Activated CD4-positive, CD25-positive, alpha-beta regulatory T cell (primary cell): Measurements from ENCODE around the gene MECP2.

Source experiments
- DNase-seq, 4 experiments: peaks; one replicate each; lab custom pipeline; 2025; lab: John Stamatoyannopoulos, UW

MECP2 gene

DNA sequence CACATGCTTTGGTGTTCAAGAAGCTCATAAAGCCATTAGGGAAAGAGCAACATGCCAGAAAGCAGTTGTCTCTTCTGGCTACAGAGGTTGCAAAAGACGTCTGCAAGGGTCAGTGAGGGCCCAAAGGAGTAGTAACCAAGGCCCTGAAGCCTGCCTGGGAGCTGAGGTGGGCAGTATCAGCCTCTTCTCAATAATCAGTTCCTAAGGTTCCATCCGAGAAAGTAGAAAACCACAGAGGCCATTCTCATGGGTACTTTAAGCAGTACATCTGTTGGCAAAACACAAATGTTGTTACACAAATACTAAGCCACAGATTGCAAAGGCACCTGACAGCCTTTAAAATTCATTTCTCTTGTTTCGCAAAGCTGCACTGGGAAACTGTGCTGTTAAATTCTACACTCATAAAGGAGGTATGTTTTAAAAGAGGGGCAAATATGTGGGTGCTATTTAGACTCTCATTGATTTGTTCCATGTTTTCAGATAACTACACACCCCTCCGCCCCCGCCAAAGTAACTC is 37.7 kb downstream of the MECP2 start:
- DNase-seq, result no peak

DNA sequence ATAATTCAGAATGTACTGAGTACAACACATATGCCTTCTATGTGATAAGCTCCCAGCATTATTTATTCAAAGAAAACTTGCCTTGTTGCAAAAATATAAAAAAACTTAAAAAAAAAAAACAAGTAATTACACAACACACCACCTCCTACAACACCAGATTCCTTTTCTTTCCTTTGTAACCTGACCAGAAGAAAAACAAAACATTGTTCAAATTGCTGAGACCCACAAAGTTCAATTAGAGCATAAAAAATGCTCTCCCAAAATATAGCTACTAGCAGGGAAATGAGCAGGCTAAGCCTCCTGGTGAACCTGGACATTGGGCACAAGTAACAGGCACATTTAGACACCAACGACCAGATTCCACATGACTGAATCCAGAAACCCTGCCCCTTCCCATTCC is 38.3 kb downstream of the MECP2 start:
- no peak for DNase-seq

DNA sequence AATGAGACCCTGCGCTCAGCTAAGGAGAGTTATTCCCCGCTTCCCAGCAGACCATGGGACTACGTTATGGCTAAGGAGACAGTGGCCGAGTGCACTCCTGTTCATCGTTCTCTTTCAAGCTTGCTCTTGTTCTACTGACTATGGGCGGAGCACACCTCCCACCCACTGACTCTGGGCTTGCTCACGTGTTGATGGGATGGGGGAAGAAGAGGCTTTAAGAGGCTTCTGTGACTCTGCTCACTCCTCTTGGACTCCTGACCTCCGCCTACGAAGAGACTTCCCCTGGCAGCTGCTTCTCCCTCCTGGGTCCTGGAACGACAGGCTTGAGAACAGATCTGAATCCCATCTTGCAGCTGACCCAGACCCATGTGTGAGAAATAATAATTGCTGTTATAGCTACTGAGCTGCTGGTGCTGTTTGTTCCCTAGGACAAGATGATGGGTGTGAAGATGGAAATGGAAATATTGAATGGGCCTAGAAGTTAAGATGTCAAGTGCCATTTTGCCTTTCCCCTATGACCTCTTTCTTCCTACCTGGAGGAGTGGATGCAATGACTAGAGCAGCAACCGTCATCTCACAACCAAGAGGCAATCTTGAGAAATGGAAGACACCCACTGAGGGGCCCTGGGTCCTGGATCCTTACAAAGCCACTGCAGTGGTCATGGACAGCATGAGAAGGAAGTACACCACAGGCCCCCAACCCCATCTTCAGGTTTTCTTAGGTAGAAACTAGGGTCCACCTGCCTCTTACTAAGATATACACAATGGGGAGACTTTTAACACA is 39.1 kb downstream of the MECP2 start:
- no peak for DNase-seq

DNA sequence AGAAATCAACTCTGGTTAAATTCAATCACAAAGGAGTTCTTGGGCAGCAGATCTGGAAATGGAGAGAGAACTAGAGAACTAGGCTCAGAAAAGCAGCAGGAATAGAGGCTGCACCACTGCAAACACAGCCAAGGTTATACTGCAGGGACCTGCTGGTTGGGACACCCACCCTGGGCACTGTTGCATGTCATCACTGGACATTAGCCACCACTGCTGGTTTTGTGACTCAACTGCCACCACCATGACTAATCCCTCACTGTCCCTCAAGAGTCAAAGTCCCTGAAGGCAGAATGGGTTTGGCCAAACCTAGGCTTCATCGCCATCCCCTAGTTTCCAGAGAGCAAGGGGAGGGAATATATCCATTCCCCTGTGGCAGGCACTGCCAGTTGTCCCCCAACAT is 39.7 kb downstream of the MECP2 start:
- DNase-seq, result no peak

DNA sequence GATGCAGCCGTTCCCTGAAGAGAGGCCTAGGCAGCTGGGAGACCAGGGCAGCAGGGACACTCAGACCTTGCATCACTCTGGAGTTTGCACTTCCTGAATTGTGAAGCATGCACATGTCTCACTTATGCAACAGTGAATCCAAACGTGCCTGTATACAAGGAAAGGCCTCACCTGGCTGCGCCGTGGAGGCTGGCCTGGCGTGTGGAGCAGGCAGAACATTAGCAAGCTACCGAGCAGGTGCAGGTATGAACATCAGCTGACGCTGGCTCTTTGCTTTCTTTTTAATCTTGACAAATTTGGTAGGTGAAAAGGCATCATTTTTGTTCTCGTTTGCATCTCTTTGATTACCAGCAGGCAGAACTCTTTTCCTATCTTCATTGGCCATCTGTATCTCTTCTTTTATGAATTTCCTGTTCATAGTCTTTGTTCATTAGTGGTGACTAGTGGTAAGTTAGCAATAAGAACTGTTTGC is 40.7 kb downstream of the MECP2 start:
- no peak for DNase-seq

DNA sequence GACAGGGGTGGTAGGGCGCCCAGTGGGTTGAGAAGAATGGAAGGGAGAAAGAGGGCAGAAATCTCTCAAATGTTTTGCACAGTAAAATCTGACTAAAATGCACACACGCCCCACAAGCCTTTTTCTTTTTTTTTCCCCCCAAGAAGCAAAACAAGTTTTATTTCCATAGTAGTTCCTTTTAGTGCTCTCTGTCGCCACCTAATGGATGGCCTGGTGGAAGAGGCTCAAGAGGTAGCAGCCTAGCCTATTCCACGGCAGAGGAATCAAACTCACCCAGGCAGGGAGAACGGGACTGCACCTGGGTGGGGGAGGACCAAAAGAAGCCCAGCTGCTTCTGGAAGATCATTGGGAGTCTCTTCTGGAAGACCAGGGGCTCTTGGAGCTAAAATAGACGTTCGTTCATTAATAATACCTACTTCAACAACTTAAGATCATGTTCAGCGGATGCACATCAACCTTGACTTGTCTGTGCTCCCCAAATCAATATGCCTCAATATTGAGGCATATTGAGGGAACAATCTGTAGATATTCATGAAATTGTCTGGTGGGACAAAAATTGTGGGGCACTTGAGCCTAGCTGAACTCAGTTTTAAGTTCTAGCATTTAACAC is 46.2 kb downstream of the MECP2 start:
- peak; percentile 33 to 54 (median 38) for DNase-seq

DNA sequence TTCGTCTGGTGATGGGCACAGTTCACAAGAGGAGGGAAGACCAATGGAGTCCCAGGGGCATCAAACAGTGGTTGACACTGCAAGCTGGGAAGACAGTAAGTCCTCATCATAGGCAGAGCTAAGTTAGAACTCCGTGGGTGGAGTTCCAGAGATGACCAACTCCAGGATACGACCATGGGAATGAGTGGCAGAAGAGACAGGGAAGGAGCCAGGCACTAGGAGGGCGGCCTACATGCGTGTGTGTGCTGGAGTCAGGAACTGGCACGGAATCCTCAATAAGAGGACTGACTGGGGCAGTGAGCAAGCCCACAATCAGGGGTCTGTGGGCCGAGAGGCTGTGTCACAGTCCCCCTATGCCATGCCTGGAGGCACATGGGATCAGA is 47.4 kb downstream of the MECP2 start:
- no peak for DNase-seq

DNA sequence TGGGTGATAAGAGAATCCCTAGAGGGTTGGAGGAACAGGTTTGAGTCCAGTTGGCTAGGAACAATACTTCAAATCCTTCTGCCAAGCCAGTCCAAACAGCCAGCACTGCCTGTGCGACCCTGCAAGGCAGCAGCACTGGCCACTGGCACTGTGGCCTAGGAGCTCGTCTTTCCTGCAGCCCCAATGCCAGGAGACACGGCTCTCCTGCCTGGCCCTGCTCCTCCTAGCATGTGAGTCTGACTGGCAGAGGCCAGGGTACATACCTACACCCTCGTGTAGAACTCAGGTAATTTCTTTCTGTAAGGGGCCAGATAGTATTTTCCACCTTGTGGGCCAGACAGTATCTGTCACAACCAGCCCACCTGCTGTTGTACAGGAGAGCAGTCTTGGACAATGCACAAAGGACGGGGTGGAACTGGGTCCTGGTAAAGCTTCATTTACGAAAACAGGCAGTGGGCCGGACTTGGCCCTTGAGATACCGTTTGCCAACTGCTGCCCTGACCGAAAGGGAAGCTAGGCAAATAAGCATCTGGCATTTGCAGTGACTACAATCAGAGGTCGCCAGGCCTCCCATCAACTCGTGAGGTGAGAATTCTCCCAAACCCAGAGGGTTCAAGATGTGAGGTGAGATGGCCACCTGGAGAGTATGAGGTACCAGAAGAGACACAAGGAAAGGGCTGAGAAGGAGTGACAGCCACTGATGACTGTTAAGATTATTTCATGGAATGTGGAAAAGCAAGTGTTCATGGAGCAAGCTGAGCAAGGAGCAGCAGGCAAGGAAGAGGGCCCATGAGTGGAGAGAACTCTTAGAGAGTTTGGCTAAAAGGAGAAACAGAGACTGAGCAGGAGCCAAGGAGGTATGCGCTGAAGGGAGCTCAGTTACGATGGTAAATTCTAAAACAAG is 48.1 kb downstream of the MECP2 start:
- DNase-seq, result no peak

DNA sequence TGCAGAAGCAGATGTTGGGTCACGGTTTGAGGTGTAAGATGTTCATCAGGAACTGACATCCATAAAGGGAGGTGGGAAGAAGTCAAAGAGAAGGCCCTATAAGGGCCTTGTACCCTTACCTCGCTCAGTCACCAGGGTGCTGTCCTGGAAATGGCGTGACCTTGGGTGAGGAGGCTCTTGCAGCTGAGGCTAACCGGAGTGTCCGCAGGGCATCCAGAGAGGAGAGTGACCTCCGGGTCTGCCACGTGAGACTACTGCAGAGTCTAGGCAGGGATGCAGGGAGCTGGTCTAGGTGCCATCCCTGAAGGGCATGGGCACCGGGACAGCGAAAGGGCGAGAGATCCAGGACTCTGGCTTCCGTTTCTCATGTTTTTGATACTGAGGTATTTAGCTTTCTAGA is 49.1 kb downstream of the MECP2 start:
- no peak for DNase-seq

DNA sequence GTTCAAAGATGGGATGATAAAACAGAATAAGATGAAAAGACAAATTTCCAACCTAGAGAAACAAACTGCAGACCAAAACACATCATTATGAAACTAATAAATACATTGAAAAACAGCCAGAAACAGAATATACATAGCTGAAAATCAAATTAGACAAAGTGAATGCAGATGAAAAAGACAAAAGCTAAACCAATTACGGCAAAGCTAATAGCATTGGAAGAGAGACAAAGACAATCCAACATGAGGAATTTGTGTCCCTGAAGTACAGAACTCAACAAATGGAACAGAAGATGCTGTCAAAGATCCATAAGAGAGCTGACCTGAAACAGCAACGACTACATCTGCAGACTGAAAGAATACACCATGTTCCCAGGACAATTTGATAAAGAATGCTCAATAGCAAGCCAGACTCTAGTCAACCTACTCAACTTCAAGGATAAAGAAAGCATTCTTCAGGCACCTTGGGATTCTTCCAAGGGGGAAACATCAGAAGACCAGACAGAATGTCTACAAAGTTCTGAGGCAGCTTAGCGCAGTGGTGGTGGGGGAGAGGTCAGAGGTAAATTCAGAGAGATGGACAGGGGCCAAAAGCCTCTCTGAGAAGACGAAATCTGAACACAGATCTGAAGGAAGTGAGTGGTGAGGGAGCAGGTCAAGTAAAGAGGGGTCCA is 50.4 kb downstream of the MECP2 start:
- no peak for DNase-seq

DNA sequence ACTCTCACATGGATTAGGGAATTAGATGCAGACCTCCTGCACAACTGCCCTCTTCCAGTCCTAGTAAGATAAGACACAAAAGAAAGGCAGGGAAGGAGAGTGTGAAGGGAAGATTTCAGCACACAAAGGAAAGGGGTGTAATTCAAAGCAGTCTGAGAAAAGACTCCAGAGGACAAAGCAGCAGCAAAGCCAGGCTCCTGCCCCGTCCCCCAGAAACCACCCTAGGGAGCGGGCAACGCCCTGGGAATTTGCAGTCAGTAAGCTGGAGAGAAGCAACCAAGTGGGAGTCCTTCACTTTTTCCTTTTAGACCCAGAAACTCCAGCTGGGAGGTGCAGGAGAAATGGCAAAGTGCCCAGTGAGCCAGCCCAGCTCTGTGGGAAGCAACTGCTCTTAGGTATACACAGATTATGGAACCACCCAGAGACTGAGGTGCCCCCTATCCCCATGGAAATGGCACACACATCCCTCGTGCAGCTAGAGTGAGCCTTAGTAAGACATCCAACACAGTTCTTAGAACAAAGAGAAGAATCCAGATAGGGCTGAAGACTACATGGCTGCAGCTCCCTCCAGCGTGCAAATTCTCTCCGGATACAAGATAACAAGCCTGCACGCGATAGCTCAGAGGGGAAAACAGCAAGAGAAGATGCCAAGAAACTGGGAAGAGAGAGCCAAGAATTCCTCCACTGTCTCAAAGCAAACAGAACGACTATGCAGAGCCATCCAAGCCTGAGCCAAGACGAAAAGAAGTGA is 51.3 kb downstream of the MECP2 start:
- no peak for DNase-seq

DNA sequence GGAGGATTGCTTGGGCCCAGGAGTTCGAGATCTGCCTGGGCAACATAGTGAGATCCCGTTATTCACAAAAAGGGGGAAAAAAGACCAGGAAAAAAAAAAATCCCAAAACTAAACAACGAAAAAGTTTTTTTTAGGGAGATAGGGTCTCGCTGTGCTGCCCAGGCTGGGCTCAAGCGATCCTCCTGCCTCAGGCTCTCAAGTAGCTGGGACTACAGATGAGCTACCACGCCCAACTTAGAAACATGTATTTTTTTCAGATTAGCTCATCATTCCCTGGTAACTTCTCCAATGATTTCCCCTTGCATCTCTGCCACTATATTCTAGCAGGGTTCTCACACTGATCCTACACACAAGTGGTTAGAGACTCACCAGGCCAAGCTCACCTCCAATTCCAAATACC is 53.4 kb downstream of the MECP2 start:
- no peak for DNase-seq

DNA sequence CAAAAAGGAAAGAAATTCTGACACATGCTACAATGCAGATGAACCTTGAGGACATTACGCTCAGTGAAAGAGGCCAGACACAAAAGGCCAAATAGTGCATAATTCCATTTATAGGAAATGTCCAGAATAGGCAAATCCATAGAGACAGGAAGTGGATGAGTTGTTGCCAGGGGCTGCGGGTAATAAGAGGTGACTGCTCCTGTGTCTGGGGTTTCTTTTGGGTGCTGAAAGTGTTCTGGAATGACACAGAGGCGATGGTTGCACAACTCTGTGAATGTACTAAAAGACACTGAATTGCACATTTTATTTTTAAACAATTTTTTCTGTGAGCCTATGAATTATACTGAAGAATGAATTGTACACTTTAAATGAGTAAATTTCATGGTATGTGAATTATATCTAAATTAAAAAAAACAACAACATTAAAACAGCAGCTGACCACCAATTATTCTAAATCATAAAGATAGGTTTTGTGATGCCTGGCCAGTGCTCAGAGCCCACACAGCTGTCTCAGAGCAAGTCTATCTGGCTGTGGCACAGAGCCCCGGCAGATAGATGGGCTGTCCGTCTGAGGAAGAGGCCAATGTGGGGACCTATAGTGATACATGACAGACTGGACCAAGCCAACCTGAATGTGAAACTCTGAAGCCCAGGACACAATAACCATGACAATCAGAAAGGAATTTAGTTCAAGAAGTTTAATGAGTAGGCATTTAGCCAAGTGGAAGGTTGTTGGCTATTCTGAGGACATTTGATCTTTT is 54.3 kb downstream of the MECP2 start:
- no peak for DNase-seq

DNA sequence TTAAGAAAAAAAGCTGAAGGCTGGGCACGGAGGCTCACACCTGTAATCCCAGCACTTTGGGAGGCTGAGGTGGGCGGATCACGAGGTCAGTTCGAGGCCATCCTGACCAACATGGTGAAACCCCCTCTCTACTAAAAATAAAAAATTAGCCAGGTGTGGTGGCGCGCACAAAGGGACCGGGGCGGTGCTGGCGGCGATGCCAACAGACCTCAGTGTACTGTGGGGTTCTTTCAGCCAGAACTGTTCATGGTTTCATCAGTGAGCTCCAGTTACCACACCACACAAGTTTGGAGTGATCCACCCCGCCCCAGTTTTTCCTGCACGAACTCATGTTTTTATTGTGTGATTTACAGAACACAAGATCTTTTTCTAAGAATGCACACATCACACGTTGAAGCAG is 56.7 kb downstream of the MECP2 start:
- DNase-seq, result no peak

DNA sequence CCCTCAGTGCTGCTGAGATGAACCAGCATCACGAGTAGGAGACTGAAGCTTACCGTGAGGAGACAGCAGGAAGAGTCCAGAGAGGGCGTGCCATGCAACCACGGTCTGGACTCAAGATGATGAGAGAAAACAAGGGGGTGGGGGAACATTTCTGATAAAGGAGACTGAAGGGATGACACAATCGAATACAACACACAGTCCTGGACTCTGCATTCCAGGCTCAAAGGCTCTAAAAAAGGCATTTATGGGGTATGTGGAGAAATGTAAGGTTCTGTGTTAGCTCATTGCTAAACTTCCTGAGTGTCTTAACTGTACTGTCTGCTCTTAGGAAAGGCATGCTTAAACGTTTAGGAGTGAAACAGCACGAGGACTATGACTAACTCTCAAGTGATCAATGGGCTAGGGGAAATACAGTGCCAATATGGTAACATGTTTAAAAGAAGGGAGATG is 57.2 kb downstream of the MECP2 start:
- DNase-seq, result no peak

DNA sequence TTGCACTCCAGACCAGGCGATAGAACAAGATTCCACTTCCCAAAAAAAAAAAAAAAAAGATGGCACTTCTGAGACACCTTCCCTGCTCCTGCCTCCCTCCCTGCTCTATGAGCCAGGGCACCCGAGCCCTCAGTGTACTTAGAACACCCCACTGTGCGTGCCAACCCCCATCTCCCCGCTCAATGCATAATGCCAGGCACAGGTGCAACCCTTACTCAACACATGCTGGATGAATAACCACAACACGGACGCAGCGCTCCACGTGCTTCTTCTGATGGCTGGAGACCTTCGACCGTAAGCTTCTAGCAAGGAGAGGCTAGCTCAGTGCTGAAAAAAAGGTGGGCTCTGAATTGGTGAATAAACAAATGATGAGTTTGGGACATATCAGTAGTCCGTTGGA is 57.9 kb downstream of the MECP2 start:
- DNase-seq, result no peak

DNA sequence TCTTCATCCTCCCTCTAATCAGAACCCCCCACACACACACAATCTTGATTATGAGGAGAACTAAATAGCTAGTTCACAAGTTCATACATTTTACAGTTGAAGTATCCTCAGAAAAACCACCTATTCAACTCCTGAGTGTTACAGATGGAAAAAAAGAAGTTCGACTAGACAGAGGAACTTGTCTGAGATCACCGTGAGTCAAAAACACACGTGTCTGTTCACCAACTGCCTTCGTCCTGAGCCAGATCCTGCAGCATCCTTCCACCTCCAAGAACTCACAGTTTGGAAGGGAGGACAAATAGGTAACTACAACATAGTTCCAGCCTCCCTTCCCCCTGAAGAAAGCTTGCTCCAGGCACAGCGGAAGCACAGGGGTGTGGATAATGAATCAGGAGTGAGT is 58.9 kb downstream of the MECP2 start:
- no peak for DNase-seq

DNA sequence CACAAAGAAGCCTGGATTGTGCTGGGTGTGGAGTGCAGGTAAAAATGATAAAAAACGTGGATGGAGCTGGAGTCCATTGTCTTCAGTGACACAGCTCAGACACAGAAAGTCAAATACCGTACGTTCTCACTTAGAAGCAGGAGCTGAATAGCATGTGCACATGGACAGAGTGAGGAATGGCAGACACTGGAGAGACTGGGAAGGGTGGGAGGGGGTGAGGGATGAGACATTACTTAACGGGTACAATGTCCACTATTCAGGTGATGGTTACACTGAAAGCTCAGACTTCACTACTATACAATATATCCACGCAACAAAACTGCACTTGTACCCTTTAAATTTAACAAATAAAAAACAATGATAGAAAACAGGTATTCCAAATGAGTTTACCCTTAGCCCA is 59.8 kb downstream of the MECP2 start:
- DNase-seq, result no peak

DNA sequence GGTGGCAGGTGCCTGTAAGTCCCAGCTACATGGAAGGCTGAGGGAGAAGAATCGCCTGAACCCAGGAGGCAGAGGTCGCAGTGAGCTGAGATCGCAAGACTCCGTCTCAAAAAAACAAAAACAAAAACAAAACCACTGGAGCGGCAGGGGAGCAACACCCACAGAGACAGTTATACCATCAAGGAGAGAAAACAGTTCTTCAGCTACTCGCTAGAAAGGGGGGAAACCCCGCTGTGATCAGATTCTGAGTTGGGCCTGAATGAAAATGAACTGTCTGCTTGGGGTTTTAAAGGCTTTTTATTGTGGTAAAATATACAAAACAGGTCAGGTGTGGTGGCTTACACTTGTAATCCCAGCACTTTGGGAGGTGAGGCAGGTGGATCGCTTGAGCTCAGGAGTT is 61.0 kb downstream of the MECP2 start:
- no peak for DNase-seq

DNA sequence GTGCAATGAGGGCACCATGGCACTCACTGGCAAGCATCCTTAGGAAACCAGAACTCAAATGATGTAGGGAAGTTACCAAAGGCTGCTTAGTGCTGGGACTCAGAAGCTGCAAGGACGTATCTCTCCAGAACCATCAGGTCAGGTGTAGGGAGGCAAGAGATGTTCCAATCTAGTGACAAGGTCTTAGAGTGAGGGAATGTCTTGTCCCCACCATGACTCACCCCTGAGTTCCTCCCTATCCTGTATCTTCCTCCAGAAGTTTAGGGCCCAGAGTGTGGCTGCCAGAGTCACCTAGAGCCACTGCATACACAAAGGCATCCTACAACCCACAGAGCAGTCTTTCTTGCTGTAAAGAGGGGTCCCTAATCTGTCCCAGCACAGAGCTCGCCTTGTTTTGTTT is 63.7 kb downstream of the MECP2 start:
- no peak for DNase-seq
